HG03571 (cell line): ENCODE results near the gene UBE2N.
"Not testable (repeated sequence)": the region's sequence is repeated elsewhere in the genome, so short reads cannot be mapped to it uniquely, and the experiment has no call there.

ENCODE experiments used
- ATAC-seq: cut with Tn5 transposase; IDR thresholded peaks from one replicate; pipeline ENCODE4 v1.9.1; 2021; ENCODE audit not compliant: unreplicated experiment

Gene UBE2N

GRCh38 chr12:93381976-93382437 is 59.7 kb downstream of the UBE2N start:
- not testable (repeated sequence) for ATAC-seq

DNA sequence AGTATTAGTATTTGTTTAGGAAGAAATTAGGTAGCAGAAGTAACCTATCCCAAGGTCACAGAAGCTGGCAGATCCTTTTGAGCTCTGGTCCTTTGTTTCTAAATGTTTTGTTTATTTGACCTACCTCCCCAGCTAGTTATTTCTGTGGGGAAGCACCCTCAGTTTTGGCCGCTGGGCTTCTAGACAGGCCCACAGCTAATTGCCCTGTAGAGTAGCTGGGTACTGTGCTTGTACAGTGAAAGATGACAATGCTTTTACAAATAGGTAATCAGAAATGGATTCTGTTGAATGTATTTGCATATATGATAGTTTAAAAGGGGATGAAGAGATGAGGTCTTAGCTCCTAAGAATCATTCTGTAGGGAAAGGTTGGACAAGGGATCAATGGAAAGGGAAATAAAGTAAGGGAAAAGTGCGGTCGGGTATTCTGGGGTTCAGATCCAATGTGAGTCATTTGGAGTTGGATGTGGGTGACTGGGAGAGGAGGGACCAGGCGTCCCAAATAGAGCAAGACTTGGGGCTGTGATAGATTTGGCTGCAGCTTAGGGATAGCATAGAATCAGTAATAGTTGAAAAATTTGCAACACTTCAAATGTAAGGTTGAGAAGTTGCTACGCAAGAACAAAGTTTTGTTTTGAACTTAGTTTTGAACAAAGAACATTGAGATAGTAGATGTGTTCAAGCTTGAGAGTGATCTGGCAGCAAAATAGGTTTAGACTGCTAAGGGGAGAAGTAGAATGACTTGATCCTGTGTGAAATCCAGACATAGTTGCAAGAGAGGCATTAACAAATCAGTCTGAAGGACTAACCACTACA is 60.4 kb downstream of the UBE2N start:
- no peak for ATAC-seq

DNA sequence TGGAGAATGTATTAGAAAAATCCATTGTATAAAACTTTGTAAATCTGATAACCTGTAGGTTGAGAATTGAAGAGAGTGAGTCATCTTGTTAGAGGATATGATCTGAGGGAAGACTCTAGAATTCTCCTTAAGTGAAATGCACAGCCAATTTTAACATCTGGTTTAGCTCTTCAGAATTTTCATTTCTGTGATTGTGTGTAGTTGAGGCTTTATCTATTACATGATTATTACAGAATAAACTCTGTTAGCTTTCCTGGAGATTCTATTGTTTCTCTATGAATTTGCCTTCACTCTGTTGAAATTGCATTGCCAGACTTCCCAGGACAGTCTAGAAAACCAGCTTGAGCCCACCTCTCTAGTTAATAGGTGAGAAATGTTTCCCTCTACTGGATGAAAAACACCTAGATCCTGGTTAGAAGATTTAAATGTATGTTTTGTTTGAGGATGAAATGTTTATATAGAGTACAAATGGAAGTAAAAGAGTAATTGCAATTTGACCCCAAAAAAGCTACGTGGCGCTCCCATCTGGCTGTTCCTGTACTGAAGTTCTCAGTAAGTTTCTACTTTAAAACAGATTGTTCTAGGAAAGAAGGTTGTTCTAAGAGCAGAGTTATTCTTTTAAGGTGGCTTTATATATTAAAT is 61.1 kb downstream of the UBE2N start:
- ATAC-seq: no peak

- no peak for ATAC-seq
These were observed 61.8 kb downstream of the UBE2N start for GRCh38 chr12:93379981-93380361.

DNA sequence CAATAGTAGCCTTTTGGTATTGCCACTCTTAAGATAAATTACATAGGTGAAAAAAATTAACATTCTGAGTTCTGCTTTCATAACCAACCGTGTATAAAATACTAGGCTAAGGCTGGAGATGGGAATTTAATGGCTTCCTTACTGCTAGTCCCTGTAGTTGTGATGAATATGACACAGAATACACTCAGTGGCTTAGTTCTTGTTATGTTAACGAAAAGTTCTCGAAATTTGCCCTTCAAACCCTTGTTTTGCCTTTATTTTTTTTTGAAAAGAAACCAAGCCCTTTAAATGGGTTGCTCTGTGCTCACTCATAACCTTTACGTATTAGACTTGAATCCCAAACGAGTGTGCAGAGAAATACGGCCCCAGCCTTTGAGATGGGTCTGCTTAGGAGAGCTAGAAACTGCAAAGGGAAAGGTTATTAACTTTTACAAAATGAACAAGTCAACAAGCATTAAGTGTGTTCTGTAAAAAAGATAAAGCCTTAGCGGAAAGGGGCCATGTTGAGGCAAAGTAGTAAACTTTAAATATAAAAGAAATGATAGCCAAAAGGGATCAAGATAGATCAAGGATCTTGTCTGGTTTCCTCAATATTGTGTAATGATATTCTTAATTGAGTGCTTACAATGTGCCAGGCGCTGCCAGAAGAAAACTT is 62.3 kb downstream of the UBE2N start:
- ATAC-seq: no peak

- ATAC-seq: no peak
These were observed 62.8 kb downstream of the UBE2N start for GRCh38 chr12:93378998-93379325.

GRCh38 chr12:93378196-93378997 is 63.4 kb downstream of the UBE2N start:
- ATAC-seq: peak; percentile 23

DNA sequence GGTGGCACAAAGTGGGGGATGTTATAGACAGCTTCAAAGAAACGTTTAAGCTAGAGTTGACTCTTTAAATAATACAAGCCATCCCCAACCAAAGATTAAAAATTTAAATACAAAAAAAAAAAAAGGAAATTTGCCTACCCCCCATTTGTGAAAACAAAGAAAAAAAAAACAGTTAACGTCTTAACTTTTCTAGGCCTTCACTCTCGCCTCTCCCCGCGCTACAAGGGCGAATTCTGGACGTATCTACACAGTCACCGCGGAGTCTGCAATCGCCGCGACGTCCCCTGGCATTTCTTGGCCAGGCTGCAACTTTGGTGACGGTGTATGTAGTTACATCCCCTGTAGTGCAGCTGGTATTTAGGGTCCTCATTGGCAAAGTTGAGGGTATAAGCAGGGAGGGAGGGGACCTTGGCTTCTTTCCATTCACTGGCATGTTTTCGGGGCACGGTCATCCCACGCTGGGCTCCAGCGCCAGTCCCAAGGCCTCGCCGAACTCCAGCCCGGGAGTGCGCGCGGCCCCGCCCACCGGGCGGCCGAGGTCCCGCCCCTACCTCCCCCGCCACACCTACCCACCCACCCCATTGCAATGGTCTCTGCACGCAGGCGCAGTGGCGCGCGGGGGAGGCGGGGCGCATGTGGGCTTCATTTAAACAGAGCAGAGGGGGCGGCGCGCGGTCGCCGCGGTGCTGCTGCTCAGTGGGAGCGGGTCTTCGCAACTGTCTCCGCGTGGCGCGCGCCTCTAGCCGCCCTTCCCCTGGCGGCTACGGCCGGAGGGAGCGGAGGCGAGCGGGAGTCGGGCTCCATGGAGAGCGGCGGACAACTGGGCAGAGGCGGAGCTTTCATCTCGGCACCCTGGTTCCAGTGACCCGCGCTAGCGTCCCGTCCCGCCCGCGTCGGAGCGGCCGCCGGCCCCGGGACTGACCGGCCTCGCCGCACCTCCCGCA is 64.2 kb downstream of the UBE2N start, which contains the start of gene NUDT4:
Gene NUDT4 (plus strand): TSS at position 674 of the 944 bp plus-strand sequence. CDS start 398 bp downstream, outside the sequence.
- ATAC-seq: peak; percentile 77

GRCh38 chr12:93376436-93377251 is 65.1 kb downstream of the UBE2N start:
- no peak for ATAC-seq

GRCh38 chr12:93375906-93376305 is 65.8 kb downstream of the UBE2N start:
- no peak for ATAC-seq

- no peak for ATAC-seq
These were observed 67.6 kb downstream of the UBE2N start for GRCh38 chr12:93373961-93374656.

DNA sequence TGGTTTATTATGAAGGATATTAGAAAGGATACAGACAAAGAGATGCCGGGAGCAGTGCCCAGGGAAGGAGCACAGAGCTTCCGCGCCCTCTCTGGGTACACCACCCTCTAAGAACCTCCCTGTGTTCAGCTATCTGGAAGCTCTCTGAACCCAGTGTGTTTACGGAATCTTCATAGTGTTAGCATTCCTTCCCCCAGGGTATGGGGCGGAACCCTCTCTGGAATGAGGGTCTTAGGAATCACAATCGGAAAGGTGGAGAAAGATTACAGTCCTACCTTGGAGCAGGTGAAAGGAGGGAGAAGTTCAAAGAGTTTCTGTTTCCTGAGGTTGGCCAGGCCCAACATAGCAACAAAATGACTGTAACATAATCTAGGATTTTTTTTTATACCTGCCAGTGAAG is 70.8 kb downstream of the UBE2N start:
- ATAC-seq: no peak

GRCh38 chr12:93369505-93369904 is 72.2 kb downstream of the UBE2N start:
- ATAC-seq: no peak

GRCh38 chr12:93368766-93369165 is 73.0 kb downstream of the UBE2N start:
- ATAC-seq: no peak

DNA sequence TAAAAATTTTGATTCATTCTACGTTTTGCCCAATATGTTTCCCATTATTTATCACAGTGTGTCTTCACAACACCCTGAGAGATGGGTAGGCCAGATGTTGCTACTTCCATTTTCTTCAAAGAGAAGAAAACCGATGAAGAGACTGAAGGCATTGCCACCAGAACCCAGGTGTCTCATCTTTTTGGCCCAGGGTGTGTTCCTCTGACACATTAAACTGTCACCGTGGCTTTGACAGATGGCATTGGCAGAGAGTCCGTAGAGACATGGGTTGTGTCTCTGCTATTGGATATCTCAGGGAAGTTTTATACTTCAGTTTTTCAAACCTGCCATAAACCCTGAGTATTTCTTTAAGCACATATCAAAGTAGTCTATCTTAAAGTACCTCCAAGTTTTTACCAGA is 75.3 kb downstream of the UBE2N start:
- ATAC-seq: no peak

- no peak for ATAC-seq
These were observed 75.9 kb downstream of the UBE2N start for GRCh38 chr12:93365616-93366405.

DNA sequence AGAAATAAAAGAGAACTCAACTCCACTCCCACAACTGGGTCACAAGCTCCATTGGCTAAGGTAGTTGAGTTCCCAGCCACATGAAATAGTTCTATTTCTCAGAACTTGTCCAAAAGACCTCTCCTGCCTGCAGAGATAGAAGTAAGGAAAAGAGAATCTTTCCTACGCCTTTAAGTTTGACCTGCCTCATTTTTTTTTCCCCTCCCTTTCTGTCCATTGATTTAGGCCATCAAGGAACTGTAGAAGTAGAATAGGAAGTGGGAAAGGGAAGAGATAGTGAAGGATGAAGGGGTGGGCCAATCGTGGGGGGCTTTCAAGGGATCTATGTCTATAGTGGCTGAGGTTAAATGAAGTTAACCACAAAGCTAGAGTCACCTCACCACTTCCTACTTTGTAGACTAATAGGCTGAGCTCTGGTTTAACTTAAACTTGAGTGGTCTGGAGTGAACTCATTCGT is 77.9 kb downstream of the UBE2N start:
- ATAC-seq: peak; percentile 86
